Mucosa of descending colon (tissue), 3 donors: ENCODE results near the gene TSPAN4. TPM values are rescaled to one million over a fixed set of nuclear protein-coding genes. Genes with fewer than 3 reads are reported as not detected.

ENCODE experiments used
- ATAC-seq: fragments of 200-7000 bp; cut with Tn5 transposase; one replicate; pipeline ENCODE4 v1.9.1; 2020; ENCODE audit warnings: mild to moderate bottlenecking, moderate library complexity
- DNase-seq, 3 donors: peaks; one replicate each; pipeline ENCODE4 v3.0.0-alpha.2; 2020
- H3K36me3 ChIP-seq: fragments of 200-600 bp; one replicate; pipeline ENCODE4 v1.8.0; 2021; ENCODE audit warnings: low read depth, mild to moderate bottlenecking
- H3K4me1 ChIP-seq: fragments of 200-600 bp; one replicate; pipeline ENCODE4 v1.8.0; 2021; ENCODE audit warnings: low read depth, mild to moderate bottlenecking
- H3K4me3 ChIP-seq: fragments of 200-600 bp; one replicate; pipeline ENCODE4 v1.8.0; 2021; ENCODE audit warnings: mild to moderate bottlenecking
- H3K9me3 ChIP-seq: fragments of 200-600 bp; one replicate; pipeline ENCODE4 v1.8.0; 2021; ENCODE audit warnings: mild to moderate bottlenecking
- intact Hi-C, 2 donors: fragments of 100-400 bp; cut with DNase I in 1 of 2; cut with micrococcal nuclease in 1 of 2; formaldehyde crosslinking; loops; one replicate each; pipeline versions ENCODE4 v1.11.0 to v1.11.1; 2022; cut with DNase I, micrococcal nuclease
- total RNA-seq, 3 donors: library from RNA; stranded (reverse); fragmentation: NEBNext Ultra II Directional in 2 of 3; extraction: Animal tissue kit (Norgen Biotek cat#: 25700) in 2 of 3; gene quantifications; one replicate each; pipeline versions ENCODE4 v1.2.1 to v1.2.4, GENCODE V29; 2021 to 2023
- TF ChIP-seq, protein P1 (sequence below): fragments of 200-600 bp; IDR thresholded peaks from one replicate; pipeline ENCODE4 v1.8.0; 2022; ENCODE audit warnings: antibody characterized with exemption, mild to moderate bottlenecking
- donor health status: DM: no; HTN: no; CAD: no; lungs with moderate emphysema.
- donor health status: DM: no; HTN: no; CAD: no.
- donor health status: DM: no; HTN: yes; CAD: no.

Gene TSPAN4
- total RNA-seq, 3 donors from 2014 or later: 9.2 to 42.4 (median 24.7) TPM

DNA sequence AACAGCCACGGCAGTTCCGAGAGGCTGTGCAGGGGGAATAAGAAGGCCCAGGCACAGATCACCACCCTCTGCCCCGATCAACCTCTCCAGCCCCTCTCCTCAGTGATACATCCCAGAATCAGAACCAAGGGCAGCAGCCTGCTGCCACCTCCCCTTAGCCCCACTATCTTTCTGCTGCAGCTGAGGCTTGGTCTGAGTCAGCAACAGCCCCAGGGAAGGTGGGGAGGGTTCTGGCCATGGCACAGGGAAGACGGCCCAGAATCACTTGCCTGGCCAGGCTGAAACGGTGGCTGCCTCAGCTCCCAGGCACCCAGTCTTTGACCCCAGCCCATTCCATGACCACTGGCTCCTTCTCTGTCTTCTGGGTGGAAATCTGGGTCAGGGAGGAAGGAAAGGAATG, 65.6 kb downstream of the TSPAN4 start:
- no peak for ATAC-seq
- no peaks in the 10 kb centered on the region for H3K36me3 ChIP-seq
- TF ChIP-seq, protein P1, sequence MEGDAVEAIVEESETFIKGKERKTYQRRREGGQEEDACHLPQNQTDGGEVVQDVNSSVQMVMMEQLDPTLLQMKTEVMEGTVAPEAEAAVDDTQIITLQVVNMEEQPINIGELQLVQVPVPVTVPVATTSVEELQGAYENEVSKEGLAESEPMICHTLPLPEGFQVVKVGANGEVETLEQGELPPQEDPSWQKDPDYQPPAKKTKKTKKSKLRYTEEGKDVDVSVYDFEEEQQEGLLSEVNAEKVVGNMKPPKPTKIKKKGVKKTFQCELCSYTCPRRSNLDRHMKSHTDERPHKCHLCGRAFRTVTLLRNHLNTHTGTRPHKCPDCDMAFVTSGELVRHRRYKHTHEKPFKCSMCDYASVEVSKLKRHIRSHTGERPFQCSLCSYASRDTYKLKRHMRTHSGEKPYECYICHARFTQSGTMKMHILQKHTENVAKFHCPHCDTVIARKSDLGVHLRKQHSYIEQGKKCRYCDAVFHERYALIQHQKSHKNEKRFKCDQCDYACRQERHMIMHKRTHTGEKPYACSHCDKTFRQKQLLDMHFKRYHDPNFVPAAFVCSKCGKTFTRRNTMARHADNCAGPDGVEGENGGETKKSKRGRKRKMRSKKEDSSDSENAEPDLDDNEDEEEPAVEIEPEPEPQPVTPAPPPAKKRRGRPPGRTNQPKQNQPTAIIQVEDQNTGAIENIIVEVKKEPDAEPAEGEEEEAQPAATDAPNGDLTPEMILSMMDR: no peak
- H3K4me3 ChIP-seq: no peak overlapping the region
- no peak for DNase-seq
- H3K9me3 ChIP-seq: no peaks in the 10 kb centered on the region
- H3K4me1 ChIP-seq: peaks cover 11% of the 10 kb centered on the region
- intact Hi-C loops: no loop called here

DNA sequence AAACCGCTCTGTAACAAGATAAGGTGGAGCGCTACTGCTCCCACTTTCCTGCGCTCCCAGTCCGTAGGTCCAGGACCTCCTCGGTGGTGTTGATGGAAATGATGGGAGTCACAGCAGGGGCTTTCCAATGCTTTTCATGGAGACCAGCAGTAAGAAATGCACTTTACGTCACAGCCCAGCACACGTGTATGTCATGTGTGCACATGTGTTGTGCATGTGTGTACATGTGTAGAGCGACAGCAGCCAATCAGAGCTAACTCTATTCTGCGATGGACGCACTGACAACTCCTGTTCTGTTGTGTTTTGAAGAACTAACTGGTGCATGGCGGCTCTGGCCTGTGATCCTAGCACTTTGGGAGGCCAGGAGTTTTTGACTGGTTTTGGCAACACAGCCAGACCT, 66.8 kb downstream of the TSPAN4 start:
- no peak for ATAC-seq
- intact Hi-C loops: no loop called here
- H3K4me3 ChIP-seq: no peak overlapping the region

DNA sequence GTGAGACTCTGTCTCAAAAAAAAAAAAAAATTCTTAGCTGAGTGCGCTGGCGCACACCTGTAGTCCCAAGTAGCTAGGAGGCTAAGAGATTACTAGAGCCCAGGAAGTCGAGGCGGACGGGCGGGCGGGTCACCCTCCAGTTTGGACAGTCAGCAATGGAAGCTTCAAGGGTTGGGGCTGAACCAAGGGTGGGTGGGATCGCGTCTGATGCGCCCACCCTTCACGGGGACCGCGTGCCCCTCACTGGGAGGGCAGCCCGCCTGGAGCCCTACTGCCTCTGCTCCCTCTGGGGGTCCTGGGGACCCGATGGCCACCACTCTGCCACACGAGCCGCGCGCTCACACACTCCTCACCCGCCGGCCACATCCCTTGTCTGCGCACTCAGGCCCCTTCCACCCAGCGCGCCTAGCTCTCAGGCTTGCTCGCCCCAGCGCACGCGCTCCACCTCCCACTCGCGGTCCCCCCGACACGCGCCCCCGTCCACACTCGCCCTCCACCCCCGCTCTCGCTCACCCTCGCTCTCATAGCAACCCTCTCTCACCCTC, 67.5 kb downstream of the TSPAN4 start:
- H3K36me3 ChIP-seq: no peaks in the 10 kb centered on the region
- DNase-seq (no peak), ATAC-seq (peak; percentile 33)
- H3K9me3 ChIP-seq: no peaks in the 10 kb centered on the region
- TF ChIP-seq, protein P1: no peak
- peaks cover 11% of the 10 kb centered on the region for H3K4me1 ChIP-seq
- intact Hi-C loops: no loop called here
- H3K4me3 ChIP-seq: peak overlapping the region; percentile 63

More for the DNA sequence above, 66.8 kb downstream of the TSPAN4 start:
- DNase-seq: no peak
- no peaks in the 10 kb centered on the region for H3K36me3 ChIP-seq
- TF ChIP-seq, protein P1: no peak
- no peaks in the 10 kb centered on the region for H3K9me3 ChIP-seq
- peaks cover 11% of the 10 kb centered on the region for H3K4me1 ChIP-seq

DNA sequence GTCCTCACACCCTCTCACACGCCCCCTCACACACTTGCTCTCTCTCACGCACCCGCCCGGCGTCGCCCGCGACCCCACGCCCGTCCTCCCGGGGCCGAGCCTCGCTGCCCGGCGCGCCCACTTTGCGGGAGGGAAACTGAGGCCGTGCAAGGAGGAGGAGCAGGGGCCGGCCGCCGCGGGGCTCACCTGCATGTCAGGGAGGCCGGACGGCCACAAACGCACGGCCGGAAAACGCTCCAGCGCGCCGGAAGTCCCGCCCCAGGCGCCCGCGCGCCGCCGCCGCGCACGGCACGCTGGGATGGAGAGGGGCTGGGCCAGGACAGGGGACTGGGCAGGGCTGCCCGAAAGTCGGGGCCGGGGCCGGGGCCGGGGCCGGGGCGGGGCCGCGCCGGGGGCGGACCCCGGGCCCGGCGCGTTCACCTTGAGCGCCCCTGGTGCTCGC, 68.0 kb downstream of the TSPAN4 start, which contains the start of gene CHID1:
CHID1 (minus strand) TSS at position 222 of the 442 bp plus-strand sequence. CDS start 5,994 bp downstream, outside the sequence.
- peak; percentile 90 to 95 (median 92) for DNase-seq
- intact Hi-C loops: no loop called here
- peak; percentile 97 for ATAC-seq
- H3K36me3 ChIP-seq: no peaks in the 10 kb centered on the region
- H3K9me3 ChIP-seq: no peaks in the 10 kb centered on the region
- peaks cover 11% of the 10 kb centered on the region for H3K4me1 ChIP-seq
- H3K4me3 ChIP-seq: peak within 1 kb of the TSS; percentile 63
- TF ChIP-seq, protein P1: no peak

DNA sequence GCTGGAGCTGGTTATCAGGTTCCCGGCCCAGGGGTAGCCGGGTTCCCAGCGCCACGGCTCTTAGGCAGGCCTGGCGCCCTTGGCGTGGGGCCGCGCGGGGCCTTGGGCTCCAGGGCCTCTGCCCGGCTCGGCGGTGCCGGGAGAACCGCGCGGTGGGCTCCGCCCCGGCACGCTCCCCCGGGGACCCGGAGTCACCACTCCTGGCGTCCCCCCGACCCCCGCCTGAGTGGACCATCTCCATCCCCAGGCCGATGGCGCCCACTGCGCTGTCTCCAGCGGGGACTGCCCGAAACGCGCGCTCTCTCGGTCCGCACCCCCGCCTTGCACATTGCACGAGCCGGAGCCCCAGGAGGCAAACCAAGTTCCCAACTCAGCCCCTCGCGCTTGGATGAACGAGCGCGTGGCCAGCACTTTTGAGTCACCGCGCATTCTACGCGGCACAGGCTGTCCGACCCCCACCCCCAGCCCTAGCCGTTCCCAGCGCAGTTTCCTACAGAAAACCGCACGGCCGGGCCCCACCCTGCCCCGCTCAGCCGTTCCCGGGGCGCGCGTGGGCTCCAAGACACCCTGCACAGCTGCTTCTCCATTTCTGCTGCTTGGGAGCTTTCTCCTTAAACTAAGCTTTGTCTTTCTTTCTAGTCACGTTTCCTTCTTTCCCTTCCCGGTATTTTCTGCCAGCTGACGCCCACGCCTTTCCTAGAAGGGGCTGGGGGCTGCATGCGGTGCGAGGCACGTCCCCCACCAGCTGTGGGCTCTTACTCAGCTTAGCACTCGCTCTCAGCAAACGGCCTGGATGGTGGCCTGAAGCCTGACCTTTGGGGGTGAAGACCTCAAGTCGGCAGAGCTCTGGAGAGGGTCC, 68.6 kb downstream of the TSPAN4 start:
- H3K4me3 ChIP-seq: peak overlapping the region; percentile 63
- no peaks in the 10 kb centered on the region for H3K36me3 ChIP-seq
- H3K4me1 ChIP-seq: peaks cover 11% of the 10 kb centered on the region
- intact Hi-C loops: no loop called here
- ATAC-seq: peak; percentile 48
- H3K9me3 ChIP-seq: no peaks in the 10 kb centered on the region
- TF ChIP-seq, protein P1: no peak
- DNase-seq: peak; percentile 41 to 72 (median 70)
